Suprapubic skin (tissue), 4 donors: ENCODE results near the gene GPR148. TPM values are rescaled to one million over a fixed set of nuclear protein-coding genes. Genes with fewer than 3 reads are reported as not detected.

ENCODE experiments used
- DNase-seq, 2 donors: peaks; one replicate each; pipeline ENCODE4 v3.0.0-alpha.2; 2019; ENCODE audit warnings: low spot score in 2 of 2
- H3K27ac ChIP-seq: fragments of 200-600 bp; sonication (generic); one replicate; pipeline ENCODE4 v1.5.1; 2019
- H3K27me3 ChIP-seq: fragments of 200-600 bp; sonication (generic); one replicate; pipeline ENCODE4 v1.5.1; 2019
- H3K36me3 ChIP-seq: fragments of 200-600 bp; sonication (generic); one replicate; pipeline ENCODE4 v1.5.1; 2019
- H3K4me1 ChIP-seq: fragments of 200-600 bp; sonication (generic); one replicate; pipeline ENCODE4 v1.5.1; 2019
- H3K4me3 ChIP-seq: fragments of 200-600 bp; sonication (generic); one replicate; pipeline ENCODE4 v1.5.1; 2019; ENCODE audit warnings: mild to moderate bottlenecking
- H3K9me3 ChIP-seq: fragments of 200-600 bp; sonication (generic); one replicate; pipeline ENCODE4 v1.5.1; 2019
- CTCF ChIP-seq, 2 donors: fragments of 200-600 bp in 1 of 2; fragments of 450-650 bp in 1 of 2; sonication (generic) in 1 of 2; IDR thresholded peaks; one replicate each; pipeline ENCODE4 v1.5.1; 2016 to 2019; ENCODE audit warnings: antibody characterized with exemption in 2 of 2, mild to moderate bottlenecking in 1 of 2, moderate library complexity in 1 of 2
- EP300 ChIP-seq: sonication (generic); formaldehyde crosslinking; IDR thresholded peaks from one replicate; pipeline ENCODE4 v1.6.1; 2017; ENCODE audit warnings: antibody characterized with exemption
- POLR2A ChIP-seq, 2 donors: fragments of 450-650 bp; IDR thresholded peaks; one replicate each; pipeline ENCODE4 v1.6.1; 2017; ENCODE audit warnings: antibody characterized with exemption in 2 of 2, mild to moderate bottlenecking in 2 of 2, moderate library complexity in 2 of 2
- POLR2AphosphoS5 ChIP-seq, 3 donors: sonication (generic); formaldehyde crosslinking; IDR thresholded peaks; one replicate each; pipeline ENCODE4 v1.6.1; 2017; ENCODE audit warnings: antibody characterized with exemption in 3 of 3
- WGBS: methylation state at CpG from one replicate; pipeline ENCODE4 v1.1.5; 2018; 5-methylcytosine and 5-hydroxymethylcytosine counted together
- total RNA-seq, 4 donors: library from RNA; depleted of rRNA; stranded (reverse); fragments of >200 nt; gene quantifications; one replicate each; pipeline ENCODE4 v1.1.0, GENCODE V29; 2016

The GPR148 gene
- total RNA-seq, 4 donors from 2014 or later, result not detected

DNA sequence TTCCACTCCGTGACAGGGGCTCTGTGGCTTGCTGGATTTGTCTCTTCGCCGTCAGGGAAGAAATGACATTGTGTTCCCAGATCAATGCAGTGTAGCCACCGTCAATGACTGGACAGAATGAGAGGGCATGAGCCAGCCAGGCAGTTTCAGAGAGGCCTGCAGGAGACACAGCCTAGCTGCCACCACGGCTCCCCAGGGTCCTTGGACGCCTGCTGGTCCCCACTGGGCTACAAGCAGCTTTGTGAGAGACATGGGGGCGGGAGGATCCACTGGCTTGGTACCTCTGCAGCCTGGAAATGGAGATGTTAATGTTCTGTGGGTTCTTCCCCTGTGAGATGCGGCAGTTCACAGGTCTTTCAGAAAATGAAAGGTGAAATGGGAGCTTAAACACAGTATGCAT is 14.4 kb downstream of the GPR148 start:
- no peak for TF ChIP-seq POLR2AphosphoS5 (IDR thresholded peaks at IDR 0.05)
- no peak for TF ChIP-seq CTCF (IDR thresholded peaks at IDR 0.05)
- no peak for TF ChIP-seq EP300
- TF ChIP-seq POLR2A (IDR thresholded peaks at IDR 0.05), result no peak

DNA sequence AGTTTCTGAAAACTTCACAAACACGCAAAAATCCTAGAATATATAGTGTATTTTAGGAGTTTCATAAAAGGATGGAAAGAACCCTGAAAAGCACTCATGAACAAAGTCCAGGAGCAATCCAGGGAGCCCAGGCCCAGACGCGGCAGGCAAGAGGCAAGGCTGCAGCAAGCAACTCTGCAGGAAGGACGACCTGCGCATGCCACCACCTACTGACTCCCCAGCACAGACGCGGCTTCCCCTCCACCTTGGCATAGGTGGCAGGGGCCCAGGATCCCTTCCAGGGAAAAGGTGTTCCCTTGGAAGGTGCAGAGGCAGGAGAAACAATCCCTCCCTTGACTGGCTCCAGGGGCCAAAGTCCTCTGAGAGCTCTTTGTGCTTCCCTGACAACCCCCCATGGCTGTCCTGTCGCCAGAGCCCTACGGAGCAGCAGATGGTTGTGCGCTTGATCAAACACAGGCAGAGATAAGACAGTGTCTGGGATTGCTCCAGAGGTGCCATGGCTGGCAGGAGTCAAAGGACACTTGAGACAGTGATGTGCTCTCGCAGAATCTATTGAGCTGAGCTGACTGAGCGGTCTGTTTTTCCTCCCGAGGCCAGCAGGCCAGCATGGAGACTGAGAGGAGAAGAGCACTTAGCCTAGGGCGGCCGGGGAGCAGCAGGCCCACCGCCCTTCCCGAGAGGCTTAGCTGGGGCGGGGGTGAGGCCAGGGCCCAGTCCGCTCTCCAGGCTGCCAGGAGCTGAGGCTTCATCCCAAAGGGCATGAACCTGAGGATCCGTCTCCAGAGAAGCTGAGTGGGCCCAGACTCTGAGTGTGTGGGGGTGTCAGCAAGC is 15.6 kb downstream of the GPR148 start:
- 45% methylated on average over 19 of the region's 20 CpGs for WGBS
- H3K27ac ChIP-seq, result no peak overlapping the region
- no peak for TF ChIP-seq CTCF (IDR thresholded peaks at IDR 0.05)
- TF ChIP-seq POLR2A (IDR thresholded peaks at IDR 0.05), result no peak
- no peak for TF ChIP-seq EP300
- no peak for TF ChIP-seq POLR2AphosphoS5 (IDR thresholded peaks at IDR 0.05)
- H3K36me3 ChIP-seq, result no peaks in the 10 kb centered on the region
- no peak for DNase-seq
- H3K4me3 ChIP-seq, result no peak overlapping the region
- H3K9me3 ChIP-seq, result no peaks in the 10 kb centered on the region
- H3K4me1 ChIP-seq, result no peaks in the 10 kb centered on the region
- peaks cover 23% of the 10 kb centered on the region for H3K27me3 ChIP-seq

More for the DNA sequence above, 14.4 kb downstream of the GPR148 start:
- WGBS, result 73% methylated on average over 8 of the region's 8 CpGs
- no peak overlapping the region for H3K4me3 ChIP-seq
- H3K36me3 ChIP-seq, result no peaks in the 10 kb centered on the region
- H3K9me3 ChIP-seq, result no peaks in the 10 kb centered on the region
- H3K4me1 ChIP-seq, result no peaks in the 10 kb centered on the region
- H3K27ac ChIP-seq, result no peak overlapping the region
- no peak for DNase-seq
- peaks cover 30% of the 10 kb centered on the region for H3K27me3 ChIP-seq

DNA sequence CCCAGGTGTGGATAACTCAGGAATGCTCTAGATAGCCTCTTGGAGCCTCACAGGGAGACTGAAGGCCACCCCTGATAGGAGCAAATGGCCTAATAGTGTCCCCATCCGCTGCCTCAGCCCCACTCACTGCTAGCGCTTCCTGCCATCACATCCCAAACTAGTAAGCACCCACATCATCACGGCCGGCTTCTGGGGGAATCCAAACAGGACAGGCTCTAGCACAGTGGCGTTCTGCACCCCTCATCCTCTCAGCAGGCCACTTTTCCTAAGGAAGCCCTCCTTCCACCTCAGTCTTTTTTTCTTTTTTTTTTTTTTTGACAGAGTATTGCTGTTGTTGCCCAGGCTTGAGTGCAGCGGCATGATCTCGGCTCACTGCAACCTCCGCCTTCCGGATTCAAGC is 20.2 kb downstream of the GPR148 start:
- Histone ChIP-seq H3K4me1 (no peaks in the 10 kb centered on the region), H3K36me3 (no peaks in the 10 kb centered on the region), H3K4me3 (no peak overlapping the region), H3K9me3 (no peaks in the 10 kb centered on the region), H3K27me3 (peaks cover 33% of the 10 kb centered on the region), H3K27ac (no peak overlapping the region)
- WGBS, result 83% methylated on average over 9 of the region's 9 CpGs
- TF ChIP-seq POLR2A (IDR thresholded peaks at IDR 0.05), result no peak
- TF ChIP-seq CTCF (IDR thresholded peaks at IDR 0.05), result no peak
- TF ChIP-seq EP300, result no peak
- no peak for TF ChIP-seq POLR2AphosphoS5 (IDR thresholded peaks at IDR 0.05)
- DNase-seq, result no peak

DNA sequence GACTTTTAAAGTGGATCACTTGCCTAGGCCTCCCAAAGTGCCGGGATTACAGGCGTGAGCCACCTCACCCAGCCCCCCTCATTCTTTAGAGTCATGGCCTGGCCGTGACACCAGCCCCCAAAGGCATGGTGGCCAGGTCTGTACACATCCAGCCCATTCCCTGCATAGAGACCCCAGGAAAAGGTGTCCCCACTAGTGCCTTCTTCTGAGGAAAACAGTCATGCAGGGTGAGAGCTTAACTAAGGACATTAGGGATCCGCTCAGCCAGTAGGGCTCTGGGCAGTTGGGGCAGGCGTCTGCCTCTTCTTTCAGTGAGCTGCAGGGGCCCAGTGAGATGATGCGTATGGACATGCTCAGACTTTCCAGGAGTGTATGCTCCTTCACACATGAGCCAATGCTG is 20.8 kb downstream of the GPR148 start:
- WGBS, result 53% methylated on average over 3 of the region's 6 CpGs
- H3K27ac ChIP-seq, result no peak overlapping the region
- H3K4me1 ChIP-seq, result no peaks in the 10 kb centered on the region
- no peaks in the 10 kb centered on the region for H3K36me3 ChIP-seq
- DNase-seq, result no peak
- H3K4me3 ChIP-seq, result no peak overlapping the region
- H3K27me3 ChIP-seq, result peaks cover 32% of the 10 kb centered on the region
- H3K9me3 ChIP-seq, result no peaks in the 10 kb centered on the region
- no peak for TF ChIP-seq CTCF (IDR thresholded peaks at IDR 0.05)
- no peak for TF ChIP-seq EP300

GRCh38 chr2:130754811-130755210 is 25.9 kb downstream of the GPR148 start:
- peaks cover 5% of the 10 kb centered on the region for H3K4me1 ChIP-seq
- H3K4me3 ChIP-seq, result no peak overlapping the region
- 44% methylated on average over 8 of the region's 8 CpGs for WGBS
- no peaks in the 10 kb centered on the region for H3K36me3 ChIP-seq
- peaks cover 65% of the 10 kb centered on the region for H3K27me3 ChIP-seq
- DNase-seq, result no peak
- H3K9me3 ChIP-seq, result no peaks in the 10 kb centered on the region
- TF ChIP-seq POLR2AphosphoS5 (IDR thresholded peaks at IDR 0.05) (no peak), EP300 (no peak)
- no peak overlapping the region for H3K27ac ChIP-seq
